ENCODE measurements around the gene KAT7. TPM values are rescaled to one million over a fixed set of nuclear protein-coding genes. Genes with fewer than 3 reads are reported as not detected.

KAT7 gene
- total RNA-seq, 2 donors from 2014 or later = 75.8 to 98.5 TPM

GRCh38 chr17:49798182-49798581 lies 9.7 kb downstream of the KAT7 start:
- DNase-seq (ENCODE audit: low spot score) (no peak), ATAC-seq (no peak)
- H3K36me3 Mint-ChIP-seq = peaks cover 24% of the 10 kb centered on the region
- H3K4me1 Mint-ChIP-seq (ENCODE audit: low read depth in 2 of 2) = peaks cover 38 to 47% of the 10 kb centered on the region in 2 donors
- no peaks in the 10 kb centered on the region for H3K9me3 Mint-ChIP-seq
- H3K4me3 Mint-ChIP-seq = peak overlapping the region; percentile 8
- no peaks in the 10 kb centered on the region for H3K27me3 Mint-ChIP-seq
- H3K27ac Mint-ChIP-seq = peak overlapping the region; percentile 49 to 72

- peak overlapping the region; percentile 8 for H3K4me3 Mint-ChIP-seq
- DNase-seq (ENCODE audit: low spot score) (no peak), ATAC-seq (no peak)
- no peaks in the 10 kb centered on the region for H3K27me3 Mint-ChIP-seq
- H3K9me3 Mint-ChIP-seq = no peaks in the 10 kb centered on the region
- peak overlapping the region; percentile 49 to 72 for H3K27ac Mint-ChIP-seq
- peaks cover 24% of the 10 kb centered on the region for H3K36me3 Mint-ChIP-seq
- peaks cover 37 to 45% of the 10 kb centered on the region in 2 donors for H3K4me1 Mint-ChIP-seq (ENCODE audit: low read depth in 2 of 2)
These were observed 10.3 kb downstream of the KAT7 start for GRCh38 chr17:49798738-49799137.

- H3K36me3 Mint-ChIP-seq = peaks cover 45% of the 10 kb centered on the region
- no peak overlapping the region for H3K27ac Mint-ChIP-seq
- H3K27me3 Mint-ChIP-seq = no peaks in the 10 kb centered on the region
- no peak overlapping the region for H3K4me3 Mint-ChIP-seq
- DNase-seq (ENCODE audit: low spot score) (no peak), ATAC-seq (no peak)
- no peaks in the 10 kb centered on the region for H3K9me3 Mint-ChIP-seq
- peaks cover 13 to 19% of the 10 kb centered on the region in 2 donors for H3K4me1 Mint-ChIP-seq (ENCODE audit: low read depth in 2 of 2)
These were observed 20.6 kb downstream of the KAT7 start for GRCh38 chr17:49809056-49809455.

- DNase-seq (ENCODE audit: low spot score) = no peak
- H3K27me3 Mint-ChIP-seq = no peaks in the 10 kb centered on the region
- H3K27ac Mint-ChIP-seq = peak overlapping the region; percentile 28 to 56
- no peaks in the 10 kb centered on the region for H3K9me3 Mint-ChIP-seq
- H3K4me1 Mint-ChIP-seq (ENCODE audit: low read depth in 2 of 2) = peaks cover 26 to 28% of the 10 kb centered on the region in 2 donors
- no peak overlapping the region for H3K4me3 Mint-ChIP-seq
- ATAC-seq = no peak
- H3K36me3 Mint-ChIP-seq = peaks cover 19% of the 10 kb centered on the region
These were observed 26.5 kb downstream of the KAT7 start for GRCh38 chr17:49814781-49815529.

- Mint-ChIP-seq H3K27ac (peak overlapping the region; percentile 47 to 80), H3K4me3 (no peak overlapping the region), H3K27me3 (no peaks in the 10 kb centered on the region), H3K4me1 (ENCODE audit: low read depth in 2 of 2) (peaks cover 26 to 31% of the 10 kb centered on the region in 2 donors), H3K36me3 (peaks cover 19% of the 10 kb centered on the region), H3K9me3 (no peaks in the 10 kb centered on the region)
- no peak for ATAC-seq
- no peak for DNase-seq (ENCODE audit: low spot score)
These were observed 27.3 kb downstream of the KAT7 start for GRCh38 chr17:49815761-49816281.

GRCh38 chr17:49817993-49818392 lies 29.5 kb downstream of the KAT7 start:
- Mint-ChIP-seq H3K27me3 (no peaks in the 10 kb centered on the region), H3K4me3 (peak overlapping the region; percentile 65), H3K4me1 (ENCODE audit: low read depth in 2 of 2) (peaks cover 30 to 35% of the 10 kb centered on the region in 2 donors), H3K27ac (peak overlapping the region; percentile 80 to 81), H3K36me3 (peaks cover 24% of the 10 kb centered on the region), H3K9me3 (no peaks in the 10 kb centered on the region)
- peak; percentile 88 to 98 for ATAC-seq
- DNase-seq (ENCODE audit: low spot score) = no peak

GRCh38 chr17:49819138-49819537 lies 30.7 kb downstream of the KAT7 start:
- peaks cover 25% of the 10 kb centered on the region for H3K36me3 Mint-ChIP-seq
- DNase-seq (ENCODE audit: low spot score) (no peak), ATAC-seq (no peak)
- H3K27me3 Mint-ChIP-seq = no peaks in the 10 kb centered on the region
- H3K4me1 Mint-ChIP-seq (ENCODE audit: low read depth in 2 of 2) = peaks cover 30 to 35% of the 10 kb centered on the region in 2 donors
- peak overlapping the region; percentile 28 for H3K4me3 Mint-ChIP-seq
- H3K9me3 Mint-ChIP-seq = no peaks in the 10 kb centered on the region
- peak overlapping the region; percentile 80 to 81 for H3K27ac Mint-ChIP-seq

- Mint-ChIP-seq H3K36me3 (peaks cover 20% of the 10 kb centered on the region), H3K27me3 (no peaks in the 10 kb centered on the region), H3K9me3 (no peaks in the 10 kb centered on the region), H3K27ac (peak overlapping the region; percentile 80 to 81), H3K4me3 (no peak overlapping the region), H3K4me1 (ENCODE audit: low read depth in 2 of 2) (peaks cover 24 to 35% of the 10 kb centered on the region in 2 donors)
- no peak for ATAC-seq
- no peak for DNase-seq (ENCODE audit: low spot score)
These were observed 31.2 kb downstream of the KAT7 start for GRCh38 chr17:49819651-49820050.

- ATAC-seq (no peak), DNase-seq (ENCODE audit: low spot score) (no peak)
- Mint-ChIP-seq H3K27ac (peak overlapping the region; percentile 57 to 75), H3K9me3 (no peaks in the 10 kb centered on the region), H3K4me1 (ENCODE audit: low read depth in 2 of 2) (peaks cover 23 to 35% of the 10 kb centered on the region in 2 donors), H3K36me3 (peaks cover 23% of the 10 kb centered on the region), H3K4me3 (no peak overlapping the region), H3K27me3 (no peaks in the 10 kb centered on the region)
These were observed 32.3 kb downstream of the KAT7 start for GRCh38 chr17:49820773-49821172.

GRCh38 chr17:49821466-49821865 lies 33.0 kb downstream of the KAT7 start:
- Mint-ChIP-seq H3K36me3 (peaks cover 28% of the 10 kb centered on the region), H3K4me3 (no peak overlapping the region), H3K27ac (peak overlapping the region; percentile 57 to 75), H3K27me3 (no peaks in the 10 kb centered on the region), H3K9me3 (no peaks in the 10 kb centered on the region), H3K4me1 (ENCODE audit: low read depth in 2 of 2) (peaks cover 23 to 32% of the 10 kb centered on the region in 2 donors)
- ATAC-seq (no peak), DNase-seq (ENCODE audit: low spot score) (no peak)

GRCh38 chr17:49821916-49822315 lies 33.4 kb downstream of the KAT7 start:
- no peak for DNase-seq (ENCODE audit: low spot score)
- Mint-ChIP-seq H3K27ac (no peak overlapping the region), H3K9me3 (no peaks in the 10 kb centered on the region), H3K4me3 (no peak overlapping the region), H3K27me3 (no peaks in the 10 kb centered on the region), H3K4me1 (ENCODE audit: low read depth in 2 of 2) (peaks cover 23 to 32% of the 10 kb centered on the region in 2 donors), H3K36me3 (peaks cover 28% of the 10 kb centered on the region)
- no peak for ATAC-seq

- H3K9me3 Mint-ChIP-seq = no peaks in the 10 kb centered on the region
- no peak overlapping the region for H3K4me3 Mint-ChIP-seq
- no peak overlapping the region for H3K27ac Mint-ChIP-seq
- DNase-seq (ENCODE audit: low spot score) = no peak
- H3K4me1 Mint-ChIP-seq (ENCODE audit: low read depth in 2 of 2) = peaks cover 18 to 27% of the 10 kb centered on the region in 2 donors
- ATAC-seq = no peak
- H3K36me3 Mint-ChIP-seq = peaks cover 34% of the 10 kb centered on the region
- H3K27me3 Mint-ChIP-seq = no peaks in the 10 kb centered on the region
These were observed 34.3 kb downstream of the KAT7 start for GRCh38 chr17:49822829-49823228.

GRCh38 chr17:49823614-49824013 lies 35.1 kb downstream of the KAT7 start:
- DNase-seq (ENCODE audit: low spot score) (no peak), ATAC-seq (no peak)
- H3K27me3 Mint-ChIP-seq = no peaks in the 10 kb centered on the region
- H3K36me3 Mint-ChIP-seq = peaks cover 39% of the 10 kb centered on the region
- H3K4me1 Mint-ChIP-seq (ENCODE audit: low read depth in 2 of 2) = peaks cover 12 to 27% of the 10 kb centered on the region in 2 donors
- no peak overlapping the region for H3K27ac Mint-ChIP-seq
- no peak overlapping the region for H3K4me3 Mint-ChIP-seq
- no peaks in the 10 kb centered on the region for H3K9me3 Mint-ChIP-seq

GRCh38 chr17:49825645-49826044 lies 37.2 kb downstream of the KAT7 start:
- H3K4me1 Mint-ChIP-seq (ENCODE audit: low read depth in 2 of 2) = peaks cover 4 to 21% of the 10 kb centered on the region in 2 donors
- no peaks in the 10 kb centered on the region for H3K9me3 Mint-ChIP-seq
- no peaks in the 10 kb centered on the region for H3K27me3 Mint-ChIP-seq
- no peak for DNase-seq (ENCODE audit: low spot score)
- no peak overlapping the region for H3K27ac Mint-ChIP-seq
- ATAC-seq = no peak
- peaks cover 38% of the 10 kb centered on the region for H3K36me3 Mint-ChIP-seq
- no peak overlapping the region for H3K4me3 Mint-ChIP-seq
